Lung (tissue), 12 donors: Measurements from ENCODE around the gene SRGN. TPM values are rescaled to one million over a fixed set of nuclear protein-coding genes. Genes with fewer than 3 reads are reported as not detected.

ENCODE experiments used
- ATAC-seq: fragments of 200-7000 bp; cut with Tn5 transposase; one replicate; pipeline ENCODE4 v1.9.1; 2020; ENCODE audit warnings: moderate number of reproducible peaks; ENCODE audit not compliant: insufficient read depth, low FRiP score
- DNase-seq, 3 donors: peaks; one replicate each; pipeline ENCODE4 v3.0.0-alpha.2; 2013 to 2017
- H3K27ac ChIP-seq, 2 donors: one replicate each; pipeline ENCODE4 v1.5.1; 2013; ENCODE audit warnings: mild to moderate bottlenecking in 2 of 2, moderate library complexity in 2 of 2, control low read depth in 1 of 2, inconsistent platforms in 1 of 2, low read depth in 1 of 2, low read length in 1 of 2
- H3K27me3 ChIP-seq, 3 donors: one replicate each; pipeline ENCODE4 v1.5.1; 2013; ENCODE audit warnings: low read length in 2 of 3; ENCODE audit not compliant: control insufficient read depth in 3 of 3, insufficient read depth in 3 of 3
- H3K36me3 ChIP-seq, 4 donors: one replicate each; pipeline ENCODE4 v1.5.1; 2013; ENCODE audit warnings: low read length in 4 of 4, mild to moderate bottlenecking in 1 of 4, moderate library complexity in 1 of 4; ENCODE audit not compliant: control insufficient read depth in 4 of 4, insufficient read depth in 4 of 4
- H3K4me1 ChIP-seq, 5 donors: one replicate each; pipeline ENCODE4 v1.5.1; 2013; ENCODE audit warnings: low read length in 5 of 5, mild to moderate bottlenecking in 2 of 5, moderate library complexity in 1 of 5; ENCODE audit not compliant: control insufficient read depth in 5 of 5, insufficient read depth in 5 of 5
- H3K4me3 ChIP-seq: one replicate; pipeline ENCODE4 v1.5.1; 2013; ENCODE audit warnings: mild to moderate bottlenecking, control low read depth, moderate library complexity
- H3K9ac ChIP-seq, 2 donors: one replicate each; pipeline ENCODE4 v1.5.1; 2013; ENCODE audit warnings: low read length in 2 of 2, control low read depth in 1 of 2; ENCODE audit not compliant: insufficient read depth in 1 of 2
- H3K9me3 ChIP-seq, 4 donors: one replicate each; pipeline ENCODE4 v1.5.1; 2013; ENCODE audit warnings: low read length in 3 of 4, mild to moderate bottlenecking in 1 of 4, moderate library complexity in 1 of 4; ENCODE audit not compliant: control insufficient read depth in 4 of 4, insufficient read depth in 3 of 4
- CTCF ChIP-seq: IDR thresholded peaks from 2 replicates; pipeline ENCODE4 v1.5.1; 2012; ENCODE audit warnings: mild to moderate bottlenecking; ENCODE audit errors: control extremely low read depth, extremely low read depth
- WGBS, 2 donors: extraction: QIAGEN DNeasy Blood & Tissue Kit; methylation state at CpG; one replicate each; pipeline ENCODE4 v1.1.7; 2013; 5-methylcytosine and 5-hydroxymethylcytosine counted together
- polyA plus RNA-seq, 2 donors: library from polyadenylated mRNA; stranded (reverse); fragments of 200-250 nt; gene quantifications; one replicate each; pipeline ENCODE4 v1.2.1, GENCODE V29; 2013
- total RNA-seq, 2 donors: library from RNA; depleted of rRNA in 1 of 2; stranded (reverse); fragments of >200 nt in 1 of 2; gene quantifications; one replicate each; pipeline ENCODE4 v1.2.1, GENCODE V29; 2014 to 2021
- donor health status: control.
- donor health status: control.
- donor health status: Bipolar disorder and iron deficiency.
- donor health status: healthy.
- donor health status: DM: yes; HTN: yes; CAD: no.

The SRGN gene
- total and polyA plus RNA-seq, 4 donors, result 58.1 to 1,336 (median 240) TPM

GRCh38 chr10:69057261-69057950, 30.5 kb upstream of the SRGN start:
- H3K27me3 ChIP-seq, result no peaks in the 10 kb centered on the region
- no peak overlapping the region for H3K4me3 ChIP-seq
- no peaks in the 10 kb centered on the region for H3K36me3 ChIP-seq
- WGBS, 2 donors, result 15 to 38% methylated on average over 14 of the region's 14 CpGs
- H3K4me1 ChIP-seq, result peaks cover 0 to 8% (median 4%) of the 10 kb centered on the region in 5 donors
- TF ChIP-seq CTCF, result no peak
- DNase-seq (peak in 1 of 3 donors; percentile 27), ATAC-seq (no peak)
- H3K27ac ChIP-seq, result peak overlapping the region; percentile 60 to 82
- H3K9ac ChIP-seq, result no peak overlapping the region
- H3K9me3 ChIP-seq, result no peaks in the 10 kb centered on the region

GRCh38 chr10:69057951-69058297, 30.0 kb upstream of the SRGN start:
- Histone ChIP-seq H3K9me3 (no peaks in the 10 kb centered on the region), H3K36me3 (no peaks in the 10 kb centered on the region), H3K4me1 (peaks cover 0 to 8% (median 4%) of the 10 kb centered on the region in 5 donors), H3K27ac (peak overlapping the region; percentile 60 to 82), H3K4me3 (no peak overlapping the region), H3K9ac (no peak overlapping the region), H3K27me3 (no peaks in the 10 kb centered on the region)
- WGBS, 2 donors, result 0% methylated on average over 1 of the region's 1 CpG
- ATAC-seq (no peak), DNase-seq (no peak)
- TF ChIP-seq CTCF, result no peak

GRCh38 chr10:69060127-69060798, 27.6 kb upstream of the SRGN start:
- Histone ChIP-seq H3K4me1 (peaks cover 0 to 11% (median 4%) of the 10 kb centered on the region in 5 donors), H3K27me3 (no peaks in the 10 kb centered on the region), H3K27ac (peak overlapping the region in 1 of 2 donors; percentile 51), H3K36me3 (no peaks in the 10 kb centered on the region), H3K9me3 (no peaks in the 10 kb centered on the region), H3K4me3 (no peak overlapping the region), H3K9ac (no peak overlapping the region)
- 95 to 97% methylated on average over 8 of the region's 8 CpGs for WGBS, 2 donors
- ATAC-seq (no peak), DNase-seq (no peak)
- TF ChIP-seq CTCF, result no peak
